IMR-90 (cell line): Measurements from ENCODE around the gene SDCCAG8. TPM values are rescaled to one million over a fixed set of nuclear protein-coding genes. Genes with fewer than 3 reads are reported as not detected.

Source experiments
- ATAC-seq: fragments of 200-7000 bp; cut with Tn5 transposase; 2 replicates; pipeline ENCODE4 v1.9.1; 2020; ENCODE audit warnings: low read depth, mild to moderate bottlenecking, moderate library complexity
- BruUV-seq: library from RNA; stranded (reverse); fragments of 400-500 nt; replicated peaks from 2 replicates; lab custom pipeline; 2021; lab: Mats Ljungman, UMichigan
- CTCF ChIA-PET: fragments of 300-600 bp; formaldehyde crosslinking; extraction: SDS; loops from one replicate; lab custom pipeline; 2021; ENCODE audit warnings: antibody characterized with exemption; lab: Yijun Ruan, JAX
- POLR2A ChIA-PET: fragments of 300-600 bp; sonication (Branson Sonifier 250); formaldehyde crosslinking; loops from one replicate; lab custom pipeline; 2022; ENCODE audit warnings: antibody characterized with exemption; ENCODE audit not compliant: unreplicated experiment; lab: Charles Lee
- DNase-seq: peaks from one replicate; pipeline ENCODE4 v3.0.0; 2013
- H2AFZ ChIP-seq: replicated peaks from 2 replicates; pipeline ENCODE3; 2013; ENCODE audit warnings: low read length, mild to moderate bottlenecking; ENCODE audit not compliant: poor library complexity
- H2AK5ac ChIP-seq: 2 replicates; pipeline ENCODE4 v1.6.1; 2013; ENCODE audit warnings: low read depth, low read length, inconsistent platforms
- H2AK9ac ChIP-seq: replicated peaks from 2 replicates; pipeline ENCODE3; 2013; ENCODE audit warnings: mild to moderate bottlenecking, low read depth, low read length, moderate library complexity; ENCODE audit not compliant: poor library complexity
- H2BK120ac ChIP-seq: 2 replicates; pipeline ENCODE4 v1.6.1; 2013; ENCODE audit warnings: low read depth, low read length, inconsistent platforms
- H2BK15ac ChIP-seq: 3 replicates; pipeline ENCODE4 v1.6.1; 2013; ENCODE audit warnings: low read depth, low read length, inconsistent platforms
- H2BK20ac ChIP-seq: 2 replicates; pipeline ENCODE4 v1.6.1; 2013; ENCODE audit warnings: low read depth, mild to moderate bottlenecking, inconsistent platforms, low read length, moderate library complexity
- H2BK5ac ChIP-seq: 2 replicates; pipeline ENCODE4 v1.6.1; 2013; ENCODE audit warnings: mild to moderate bottlenecking, low read depth, low read length, inconsistent platforms; ENCODE audit not compliant: poor library complexity, severe bottlenecking
- H3K14ac ChIP-seq: replicated peaks from 2 replicates; pipeline ENCODE4 v1.6.1; 2013; ENCODE audit warnings: low read depth, low read length, inconsistent platforms
- H3K18ac ChIP-seq: 2 replicates; pipeline ENCODE4 v1.6.1; 2013; ENCODE audit warnings: low read depth, low read length, control low read depth
- H3K23ac ChIP-seq: 2 replicates; pipeline ENCODE4 v1.6.1; 2013; ENCODE audit warnings: low read depth, low read length, inconsistent platforms
- H3K27ac ChIP-seq: 2 replicates; pipeline ENCODE4 v1.5.1; 2013; ENCODE audit warnings: mild to moderate bottlenecking, control low read depth, low read length; ENCODE audit not compliant: insufficient read depth
- H3K27me3 ChIP-seq: 2 replicates; pipeline ENCODE4 v1.6.1; 2013; ENCODE audit warnings: low read length; ENCODE audit not compliant: control insufficient read depth, insufficient read depth
- H3K36me3 ChIP-seq: 2 replicates; pipeline ENCODE4 v1.6.1; 2013; ENCODE audit warnings: low read length, mixed read lengths; ENCODE audit not compliant: control insufficient read depth, insufficient read depth
- H3K4ac ChIP-seq: 2 replicates; pipeline ENCODE4 v1.6.1; 2013; ENCODE audit warnings: low read depth, low read length, inconsistent platforms
- H3K4me1 ChIP-seq: 2 replicates; pipeline ENCODE4 v1.6.1; 2013; ENCODE audit warnings: low read length, mixed read lengths; ENCODE audit not compliant: control insufficient read depth, insufficient read depth
- H3K4me2 ChIP-seq: 2 replicates; pipeline ENCODE4 v1.6.1; 2013; ENCODE audit warnings: low read depth, mild to moderate bottlenecking, control low read depth, low read length, moderate library complexity
- H3K4me3 ChIP-seq: 2 replicates; pipeline ENCODE4 v1.5.1; 2013; ENCODE audit warnings: low read depth, mild to moderate bottlenecking, control low read depth, low read length, moderate library complexity; ENCODE audit not compliant: insufficient read depth
- H3K56ac ChIP-seq: 2 replicates; pipeline ENCODE4 v1.6.1; 2013; ENCODE audit warnings: low read length, inconsistent platforms; ENCODE audit not compliant: insufficient read depth; ENCODE audit errors: extremely low read depth
- H3K79me1 ChIP-seq, 2 experiments: 2 replicates each; pipeline ENCODE4 v1.6.1; 2013; ENCODE audit warnings: low read length in 2 of 2, inconsistent platforms in 1 of 2, low read depth in 1 of 2
- H3K9ac ChIP-seq: 2 replicates; pipeline ENCODE4 v1.6.1; 2013; ENCODE audit warnings: low read depth, low read length, control low read depth
- H3K9me1 ChIP-seq: 2 replicates; pipeline ENCODE4 v1.6.1; 2013; ENCODE audit warnings: low read length, inconsistent platforms; ENCODE audit not compliant: insufficient read depth
- H3K9me3 ChIP-seq: 2 replicates; pipeline ENCODE4 v1.6.1; 2013; ENCODE audit warnings: low read length; ENCODE audit not compliant: control insufficient read depth, insufficient read depth
- H4K20me1 ChIP-seq: 2 replicates; pipeline ENCODE4 v1.6.1; 2013; ENCODE audit warnings: low read length, inconsistent platforms; ENCODE audit not compliant: insufficient read depth
- H4K5ac ChIP-seq: 2 replicates; pipeline ENCODE4 v1.6.1; 2013; ENCODE audit warnings: mild to moderate bottlenecking, low read depth, low read length, control low read depth
- H4K8ac ChIP-seq, 2 experiments: 2 replicates each; pipeline ENCODE4 v1.6.1; 2013; ENCODE audit warnings: low read depth in 2 of 2, low read length in 2 of 2, control low read depth in 1 of 2, inconsistent platforms in 1 of 2
- H4K91ac ChIP-seq: 2 replicates; pipeline ENCODE4 v1.6.1; 2013; ENCODE audit warnings: low read depth, low read length, inconsistent platforms; ENCODE audit not compliant: insufficient read depth
- BHLHE40 ChIP-seq: fragments of 150-350 bp; IDR thresholded peaks from 2 replicates; pipeline ENCODE4 v1.6.1; 2016; ENCODE audit warnings: mild to moderate bottlenecking, low read depth, low read length
- CEBPB ChIP-seq: IDR thresholded peaks from 2 replicates; pipeline ENCODE4 v1.6.1; 2012; ENCODE audit warnings: low read depth, low read length, improper control_type of control experiment
- CTCF ChIP-seq: conservative IDR thresholded peaks from 2 replicates; pipeline ENCODE4 v1.5.1; 2012; ENCODE audit warnings: mild to moderate bottlenecking, low read depth, low read length, improper control_type of control experiment
- FOS ChIP-seq: fragments of 150-350 bp; IDR thresholded peaks from 2 replicates; pipeline ENCODE4 v1.6.1; 2016; ENCODE audit warnings: low read depth, low read length
- MAZ ChIP-seq: IDR thresholded peaks from 2 replicates; pipeline ENCODE4 v1.6.1; 2012; ENCODE audit warnings: low read depth, mild to moderate bottlenecking, low read length, improper control_type of control experiment, moderate library complexity, borderline replicate concordance
- MXI1 ChIP-seq: IDR thresholded peaks from 2 replicates; pipeline ENCODE4 v1.6.1; 2012; ENCODE audit warnings: low read depth, mild to moderate bottlenecking, low read length, moderate library complexity, borderline replicate concordance
- NFE2L2 ChIP-seq: fragments of 150-350 bp; IDR thresholded peaks from 2 replicates; pipeline ENCODE4 v1.6.1; 2016; ENCODE audit warnings: low read depth, mild to moderate bottlenecking, low read length
- RAD21 ChIP-seq: IDR thresholded peaks from 2 replicates; pipeline ENCODE4 v1.6.1; 2012; ENCODE audit warnings: low read length, improper control_type of control experiment
- SMC3 ChIP-seq: fragments of 150-350 bp; IDR thresholded peaks from 2 replicates; pipeline ENCODE4 v1.6.1; 2016; ENCODE audit warnings: low read depth, mild to moderate bottlenecking, antibody characterized with exemption, low read length, moderate library complexity
- USF2 ChIP-seq: fragments of 150-350 bp; IDR thresholded peaks from 2 replicates; pipeline ENCODE4 v1.6.1; 2017; ENCODE audit warnings: mild to moderate bottlenecking, antibody characterized with exemption, low read length, low read depth
- WGBS, 2 experiments: methylation state at CpG; one replicate each; pipeline versions ENCODE4 v1.1.5 to v1.1.7; 2013; ENCODE audit warnings: missing lambda C conversion rate in 2 of 2; ENCODE audit not compliant: insufficient read length in 1 of 2; ENCODE audit errors: extremely low coverage in 2 of 2; 5-methylcytosine and 5-hydroxymethylcytosine counted together
- dilution Hi-C: fragments of 300-500 bp; cut with HindIII; formaldehyde crosslinking; loops from one replicate; pipeline ENCODE4 v1.14.3; 2018; ENCODE audit warnings: low sequenced_read_pairs; ENCODE audit not compliant: unreplicated experiment
- in situ Hi-C: fragments of 300-500 bp; cut with MboI; formaldehyde crosslinking; loops from 3 replicates; pipeline ENCODE4 v1.14.3; 2019; ENCODE audit warnings: low sequenced_read_pairs, inconsistent platforms, mixed read lengths
- intact Hi-C: fragments of 100-400 bp; cut with micrococcal nuclease; formaldehyde crosslinking; loops from 2 replicates; pipeline ENCODE4 v1.10.0; 2022
- polyA plus RNA-seq, 3 experiments: library from polyadenylated mRNA; depleted of rRNA; stranded (reverse); fragments of >200 nt; gene quantifications; 2 replicates each; pipeline ENCODE4 v1.2.3, GENCODE V29; 2012; ENCODE audit warnings: low replicate concordance in 1 of 3
- total RNA-seq: library from RNA; depleted of rRNA; stranded (reverse); fragments of >200 nt; gene quantifications from 2 replicates; pipeline ENCODE4 v1.2.3, GENCODE V29; 2012

The SDCCAG8 gene
- total and polyA plus RNA-seq, 2 of the 4 experiments (the other 2 are of a cell fraction): 25.2 to 46.8 TPM

GRCh38 chr1:243475966-243476365 is 220.1 kb downstream of the SDCCAG8 start:
- peak; percentile 64 for DNase-seq
- CTCF ChIA-PET: no interaction called here

More at GRCh38 chr1:243475966-243476365, 220.1 kb downstream of the SDCCAG8 start:
- no CpG with 5 or more reads among the region's 7 CpGs for WGBS, 2 experiments
- no peak overlapping the region for H2AFZ ChIP-seq
- no peak overlapping the region for H2AK9ac ChIP-seq
- H2BK5ac ChIP-seq: no peak overlapping the region
- H3K56ac ChIP-seq: no peak overlapping the region
- H3K4me1 ChIP-seq: peaks cover 11% of the 10 kb centered on the region
- H3K27me3 ChIP-seq: no peaks in the 10 kb centered on the region
- peak; percentile 53 for TF ChIP-seq CTCF
- peak; percentile 65 for TF ChIP-seq SMC3
- no peak for TF ChIP-seq MXI1
- peak; percentile 71 for TF ChIP-seq RAD21
- TF ChIP-seq BHLHE40: no peak
- TF ChIP-seq NFE2L2: no peak
- no peak for TF ChIP-seq FOS
- no peak for TF ChIP-seq USF2
- TF ChIP-seq MAZ: no peak
- no peak for TF ChIP-seq CEBPB
- POLR2A ChIA-PET: no interaction called here
- no peak overlapping the region for H3K9ac ChIP-seq
- no peaks in the 10 kb centered on the region; the same call in 1 of the 2 replicates for H3K9me1 ChIP-seq
- H3K79me1 ChIP-seq: peaks cover 0 to 5% of the 10 kb centered on the region in 2 experiments; a peak in 2 of 4 replicates
- H3K14ac ChIP-seq: no peak overlapping the region
- H4K5ac ChIP-seq: no peak overlapping the region
- ATAC-seq: no peak
- BruUV-seq: no TSS peak
- H2BK20ac ChIP-seq: no peak overlapping the region
- H3K4me3 ChIP-seq: no peak overlapping the region
- no peak overlapping the region for H3K4me2 ChIP-seq
- dilution Hi-C loops (no loop called here), intact Hi-C loops (loop anchor here (1.0 to 10.0 kb wide), 2 partner anchors 569 to 797 kb away; no protein-coding TSS in a partner anchor), in situ Hi-C loops (loop anchor here (25.0 kb wide), 1 partner anchor 811 kb away; no protein-coding TSS in a partner anchor)
- H4K20me1 ChIP-seq: no peaks in the 10 kb centered on the region
- no peak overlapping the region for H3K18ac ChIP-seq
- no peak overlapping the region for H3K27ac ChIP-seq
- no peak overlapping the region for H2BK15ac ChIP-seq
- no peak overlapping the region for H2BK120ac ChIP-seq
- H4K91ac ChIP-seq: no peak overlapping the region
- H3K4ac ChIP-seq: no peak overlapping the region
- H4K8ac ChIP-seq: no peak overlapping the region
- 0 out of 2 replicates have a peak, but pooled peaks cover under 1% of the 10 kb centered on the region for H3K36me3 ChIP-seq
- no peak overlapping the region for H3K23ac ChIP-seq
- H3K9me3 ChIP-seq: no peaks in the 10 kb centered on the region
- H2AK5ac ChIP-seq: no peak overlapping the region
